A204.1 (cell line): ENCODE measurements around the gene DCTN3.
"Not testable (repeated sequence)": the region's sequence is repeated elsewhere in the genome, so short reads cannot be mapped to it uniquely, and the experiment has no call there.

Experiments
- FAIRE-seq: peaks from 2 replicates; lab custom pipeline; 2012; peaks lifted over from hg19 to GRCh38; lab: Jason Lieb, UNC

The DCTN3 gene

GRCh38 chr9:34646211-34647083 lies 26.2 kb upstream of the DCTN3 start, which contains the start of gene GALT:
TSS of gene GALT (plus strand) at chr9:34646675. CDS start at chr9:34646705, 30 bp downstream.
- no peak for FAIRE-seq

GRCh38 chr9:34644766-34645314 lies 24.5 kb upstream of the DCTN3 start:
- FAIRE-seq: no peak

GRCh38 chr9:34642679-34643078 lies 22.4 kb upstream of the DCTN3 start:
- no peak for FAIRE-seq

GRCh38 chr9:34639322-34639721 lies 19.0 kb upstream of the DCTN3 start:
- not testable (repeated sequence) for FAIRE-seq

- no peak for FAIRE-seq
These were observed 17.8 kb upstream of the DCTN3 start for GRCh38 chr9:34638138-34638445.

GRCh38 chr9:34637356-34638137 lies 17.3 kb upstream of the DCTN3 start, which contains the start of gene SIGMAR1:
TSS of gene SIGMAR1 (minus strand) at chr9:34637787. CDS start at chr9:34637697, 90 bp downstream.
- no peak for FAIRE-seq

- no peak for FAIRE-seq
These were observed 16.6 kb upstream of the DCTN3 start for GRCh38 chr9:34636791-34637355.

- FAIRE-seq: no peak
These were observed 15.3 kb upstream of the DCTN3 start for GRCh38 chr9:34635556-34635955.

- FAIRE-seq: no peak
These were observed 14.4 kb upstream of the DCTN3 start for GRCh38 chr9:34634551-34635248.

- FAIRE-seq: peak; percentile 21
These were observed 13.7 kb upstream of the DCTN3 start for GRCh38 chr9:34633851-34634550.

- FAIRE-seq: no peak
These were observed 12.9 kb upstream of the DCTN3 start for GRCh38 chr9:34633166-34633565.

GRCh38 chr9:34630402-34631154 lies 10.3 kb upstream of the DCTN3 start:
- FAIRE-seq: no peak

GRCh38 chr9:34629491-34629808 lies 9.2 kb upstream of the DCTN3 start:
- no peak for FAIRE-seq

- FAIRE-seq: no peak
These were observed 8.6 kb upstream of the DCTN3 start, which contains the start of gene ARID3C for GRCh38 chr9:34628656-34629490. TSS of gene ARID3C (minus strand) at chr9:34629066. CDS start at chr9:34628014, 1,052 bp downstream.

- no peak for FAIRE-seq
These were observed 7.7 kb upstream of the DCTN3 start for GRCh38 chr9:34627716-34628655.

- no peak for FAIRE-seq
These were observed 4.8 kb upstream of the DCTN3 start for GRCh38 chr9:34625186-34625486.

GRCh38 chr9:34624475-34625185 lies 4.3 kb upstream of the DCTN3 start:
- no peak for FAIRE-seq
